SK-N-SH (cell line): ENCODE data around the gene NUP133. TPM values are rescaled to one million over a fixed set of nuclear protein-coding genes. Genes with fewer than 3 reads are reported as not detected.

ENCODE experiments used
- CTCF ChIA-PET: fragments of 300-600, 350-600 bp; formaldehyde crosslinking; extraction: SDS; loops from one replicate; lab custom pipeline; 2021; lab: Yijun Ruan, JAX
- POLR2A ChIA-PET: fragments of 350-600 bp; sonication (Branson Sonifier 250); formaldehyde crosslinking; extraction: SDS; loops from one replicate; lab custom pipeline; 2020; ENCODE audit warnings: antibody characterized with exemption, inconsistent platforms; lab: Yijun Ruan, JAX
- DNase-seq: peaks from one replicate; pipeline ENCODE4 v3.0.0; 2012
- H2AFZ ChIP-seq: fragments of 200-600 bp; sonication (generic); 2 replicates; pipeline ENCODE4 v1.8.1; 2016; ENCODE audit warnings: antibody characterized with exemption, mild to moderate bottlenecking, low read depth
- H3F3A ChIP-seq: fragments of 200-600 bp; sonication (generic); replicated peaks from 2 replicates; pipeline ENCODE3; 2016; ENCODE audit warnings: antibody characterized with exemption, mild to moderate bottlenecking; ENCODE audit not compliant: insufficient read depth
- H3K27ac ChIP-seq, 2 experiments: fragments of 200-500 bp in 1 of 2; fragments of 200-600 bp in 1 of 2; sonication (Bioruptor generic) in 1 of 2; sonication (generic), shearing (Covaris generic) in 1 of 2; 2 replicates each; pipeline versions ENCODE4 v1.5.1 to v1.6.1; 2014 to 2016; ENCODE audit warnings: low read depth in 2 of 2, inconsistent platforms in 1 of 2, low read length in 1 of 2, mild to moderate bottlenecking in 1 of 2, mixed read lengths in 1 of 2
- H3K27me3 ChIP-seq: fragments of 200-600 bp; sonication (generic), shearing (Covaris generic); 2 replicates; pipeline ENCODE4 v1.6.1; 2016; ENCODE audit warnings: mixed run types; ENCODE audit not compliant: insufficient read depth
- H3K36me3 ChIP-seq, 2 experiments: fragments of 200-500 bp in 1 of 2; fragments of 200-600 bp in 1 of 2; sonication (Bioruptor generic) in 1 of 2; sonication (generic) in 1 of 2; replicated peaks in 1 of 2; 2 replicates each; pipeline versions ENCODE3 to v1.5.1; 2014 to 2016; ENCODE audit warnings: low read length in 1 of 2, mild to moderate bottlenecking in 1 of 2; ENCODE audit not compliant: insufficient read depth in 2 of 2, control insufficient read depth in 1 of 2
- H3K4me1 ChIP-seq, 2 experiments: fragments of 200-500 bp in 1 of 2; fragments of 200-600 bp in 1 of 2; sonication (Bioruptor generic) in 1 of 2; sonication (generic), shearing (Covaris generic) in 1 of 2; 2 replicates each; pipeline versions ENCODE4 v1.5.1 to v1.6.1; 2014 to 2016; ENCODE audit warnings: low read depth in 1 of 2, low read length in 1 of 2, mixed run types in 1 of 2; ENCODE audit not compliant: insufficient read depth in 2 of 2, control insufficient read depth in 1 of 2
- H3K4me2 ChIP-seq: fragments of 200-600 bp; sonication (generic), shearing (Covaris generic); 2 replicates; pipeline ENCODE4 v1.6.1; 2017; ENCODE audit warnings: mixed run types
- H3K4me3 ChIP-seq, 2 experiments: fragments of 200-500 bp in 1 of 2; fragments of 200-600 bp in 1 of 2; sonication (Bioruptor generic) in 1 of 2; sonication (generic), shearing (Covaris generic) in 1 of 2; 2 replicates each; pipeline versions ENCODE4 v1.5.1 to v1.8.1; 2014 to 2016; ENCODE audit warnings: low read depth in 2 of 2, inconsistent platforms in 1 of 2, low read length in 1 of 2, mild to moderate bottlenecking in 1 of 2, mixed read lengths in 1 of 2, moderate library complexity in 1 of 2
- H3K79me2 ChIP-seq: fragments of 200-600 bp; sonication (generic); 2 replicates; pipeline ENCODE4 v1.8.1; 2017; ENCODE audit warnings: mild to moderate bottlenecking; ENCODE audit not compliant: insufficient read depth
- H3K9ac ChIP-seq: fragments of 200-600 bp; sonication (generic); 2 replicates; pipeline ENCODE4 v1.6.1; 2017; ENCODE audit warnings: mixed run types
- H3K9me2 ChIP-seq: fragments of 200-600 bp; sonication (generic); 2 replicates; pipeline ENCODE4 v1.6.1; 2017; ENCODE audit warnings: mixed run types
- H3K9me3 ChIP-seq: fragments of 200-600 bp; sonication (generic); 2 replicates; pipeline ENCODE4 v1.6.1; 2017; ENCODE audit warnings: mixed run types, mild to moderate bottlenecking, moderate library complexity
- H4K20me1 ChIP-seq: fragments of 200-600 bp; sonication (generic); 2 replicates; pipeline ENCODE4 v1.6.1; 2017; ENCODE audit warnings: mild to moderate bottlenecking, mixed run types; ENCODE audit not compliant: insufficient read depth
- ELF1 ChIP-seq: IDR thresholded peaks from 2 replicates; pipeline ENCODE4 v1.4.0; 2012
- FOSL2 ChIP-seq: IDR thresholded peaks from 2 replicates; pipeline ENCODE4 v1.4.0; 2012; ENCODE audit warnings: low read depth, mild to moderate bottlenecking, moderate library complexity, borderline replicate concordance
- FOXM1 ChIP-seq: IDR thresholded peaks from 2 replicates; pipeline ENCODE4 v1.4.0; 2012; ENCODE audit warnings: low read depth, mild to moderate bottlenecking
- JUND ChIP-seq: IDR thresholded peaks from 2 replicates; pipeline ENCODE4 v1.4.0; 2012
- MAX ChIP-seq: IDR thresholded peaks from 2 replicates; pipeline ENCODE4 v1.4.0; 2012; ENCODE audit warnings: low read depth
- RAD21 ChIP-seq: IDR thresholded peaks from 2 replicates; pipeline ENCODE4 v1.6.1; 2012; ENCODE audit warnings: mild to moderate bottlenecking, low read length
- RCOR1 ChIP-seq: fragments of 150-350 bp; IDR thresholded peaks from 2 replicates; pipeline ENCODE4 v1.6.1; 2017; ENCODE audit warnings: antibody characterized with exemption, low read length
- REST ChIP-seq: IDR thresholded peaks from 2 replicates; pipeline ENCODE4 v1.6.1; 2012; ENCODE audit warnings: mild to moderate bottlenecking, low read depth, low read length, moderate library complexity
- RFX5 ChIP-seq: IDR thresholded peaks from 2 replicates; pipeline ENCODE4 v1.6.1; 2012; ENCODE audit warnings: mild to moderate bottlenecking, improper control_type of control experiment, low read length
- TEAD4 ChIP-seq: IDR thresholded peaks from 2 replicates; pipeline ENCODE4 v1.4.0; 2012; ENCODE audit warnings: mild to moderate bottlenecking, borderline replicate concordance; ENCODE audit not compliant: insufficient read depth
- USF2 ChIP-seq: fragments of 150-350 bp; IDR thresholded peaks from 2 replicates; pipeline ENCODE4 v1.6.1; 2017; ENCODE audit warnings: antibody characterized with exemption, low read length, low read depth, borderline replicate concordance
- WGBS: methylation state at CpG from one replicate; pipeline ENCODE4 v1.1.6; 2017; ENCODE audit warnings: low lambda C conversion rate; 5-methylcytosine and 5-hydroxymethylcytosine counted together
- polyA plus RNA-seq, 3 experiments: library from polyadenylated mRNA; depleted of rRNA; stranded (reverse); fragments of >200 nt; gene quantifications; 2 replicates each; pipeline ENCODE4 v1.2.3, GENCODE V29; 2012

NUP133 gene
- polyA plus RNA-seq, 1 of the 3 experiments (the other 2 are of a cell fraction): 10.9 TPM

- H4K20me1 ChIP-seq: no peaks in the 10 kb centered on the region
- TF ChIP-seq RAD21 (no peak), JUND (no peak)
- no peak overlapping the region for H3K9ac ChIP-seq
- peaks cover 12% of the 10 kb centered on the region for H3F3A ChIP-seq
- H3K36me3 ChIP-seq: peaks cover 31 to 42% of the 10 kb centered on the region in 2 experiments
- H2AFZ ChIP-seq: no peak overlapping the region
- H3K9me2 ChIP-seq: no peaks in the 10 kb centered on the region
- no peaks in the 10 kb centered on the region for H3K9me3 ChIP-seq
- 95% methylated on average over 4 of the region's 4 CpGs for WGBS
- ChIA-PET CTCF (no interaction called here), POLR2A (no interaction called here)
- 0 out of 4 replicates have a peak, but pooled peaks cover 0 to under 1% of the 10 kb centered on the region in 2 experiments for H3K4me1 ChIP-seq
- H3K27me3 ChIP-seq: no peaks in the 10 kb centered on the region
- DNase-seq: no peak
- no peak overlapping the region for H3K4me2 ChIP-seq
- H3K27ac ChIP-seq: no peak overlapping the region
- H3K4me3 ChIP-seq: no peak overlapping the region
- no peaks in the 10 kb centered on the region for H3K79me2 ChIP-seq
Observed at GRCh38 chr1:229445828-229446227, 62.3 kb downstream of the NUP133 start.

GRCh38 chr1:229440851-229441537, 67.1 kb downstream of the NUP133 start:
- no peaks in the 10 kb centered on the region for H3K27me3 ChIP-seq
- no peaks in the 10 kb centered on the region for H3K9me3 ChIP-seq
- H3K4me2 ChIP-seq: no peak overlapping the region
- no peaks in the 10 kb centered on the region for H3K79me2 ChIP-seq
- no peak overlapping the region for H3K9ac ChIP-seq
- peaks cover 4 to 5% of the 10 kb centered on the region in 2 experiments; a peak in 1 of 4 replicates for H3K4me1 ChIP-seq
- TF ChIP-seq RFX5 (no peak), RCOR1 (no peak), JUND (peak; percentile 33), REST (no peak), RAD21 (no peak), USF2 (no peak), FOXM1 (no peak), ELF1 (no peak), TEAD4 (no peak), MAX (no peak), FOSL2 (peak; percentile 47)
- TF ChIP-seq, all 33 proteins: peak for 2
- Histone ChIP-seq H3K27ac (peak overlapping the region in 1 of 2 experiments; percentile 37; a peak in 3 of 4 replicates), H3F3A (peaks cover 15% of the 10 kb centered on the region), H4K20me1 (no peaks in the 10 kb centered on the region), H2AFZ (no peak overlapping the region), H3K4me3 (no peak overlapping the region), H3K9me2 (no peaks in the 10 kb centered on the region), H3K36me3 (peaks cover 27 to 35% of the 10 kb centered on the region in 2 experiments)
- POLR2A ChIA-PET: no interaction called here
- CTCF ChIA-PET: interaction anchor here (1.0 to 2.2 kb wide), 5 partner anchors 12 to 777 kb away, joined by 3 to 13 read pairs (median 4); partner anchors contain the start of gene RAB4A
- 81% methylated on average over 5 of the region's 5 CpGs for WGBS
- no peak for DNase-seq
